ENCODE results near the gene ARID1B. TPM values are rescaled to one million over a fixed set of nuclear protein-coding genes. Genes with fewer than 3 reads are reported as not detected.

The ARID1B gene
- total RNA-seq, 1 experiment from 2014 or later = 24.2 TPM

- H4K20me1 ChIP-seq (ENCODE audit: low read length) = no peaks in the 10 kb centered on the region
- no peaks in the 10 kb centered on the region for H3K36me3 ChIP-seq (ENCODE audit: low read depth, low read length)
- H3F3A ChIP-seq (ENCODE audit: low read length, unreplicated experiment) = no peaks in the 10 kb centered on the region
- H3K9me2 ChIP-seq (replicated peaks; ENCODE audit: low read length) = no peaks in the 10 kb centered on the region
- H3K27ac ChIP-seq (ENCODE audit: low read length) = no peak overlapping the region
- H2AFZ ChIP-seq (ENCODE audit: low read length) = no peak overlapping the region
- CTCF ChIA-PET = no interaction called here
- H3K79me2 ChIP-seq (ENCODE audit: low read length) = no peaks in the 10 kb centered on the region
- intact Hi-C loops (cut with micrococcal nuclease) = no loop called here
- ATAC-seq = no peak
- no peak overlapping the region for H3K4me3 ChIP-seq (ENCODE audit: low read length)
- POLR2A ChIA-PET (ENCODE audit: unreplicated experiment) = no interaction called here
- no peaks in the 10 kb centered on the region for H3K4me1 ChIP-seq (ENCODE audit: insufficient read depth, low read length)
- BruUV-seq (replicated peaks) = no TSS peak
- H3K27me3 ChIP-seq (ENCODE audit: low read length) = no peaks in the 10 kb centered on the region
- no peak for TF ChIP-seq EZH2 (IDR thresholded peaks at IDR 0.05; ENCODE audit: low read length, unreplicated experiment)
- no peak for TF ChIP-seq EZH2phosphoT487 (IDR thresholded peaks at IDR 0.05; ENCODE audit: borderline replicate concordance, low read length)
- TF ChIP-seq CTCF (conservative IDR thresholded peaks at IDR 0.05; ENCODE audit: low read depth, low read length) = no peak
- no peaks in the 10 kb centered on the region for H3K9me3 ChIP-seq (ENCODE audit: low read length)
- H3K9ac ChIP-seq (ENCODE audit: low read length) = no peak overlapping the region
- no peak for DNase-seq
- H3K4me2 ChIP-seq (ENCODE audit: low read length) = no peak overlapping the region
Measured at GRCh38 chr6:157091856-157092460, 314.8 kb downstream of the ARID1B start.

- DNase-seq (no peak), ATAC-seq (no peak)
- ChIA-PET POLR2A (ENCODE audit: unreplicated experiment) (no interaction called here), CTCF (no interaction called here)
- Histone ChIP-seq H3K4me2 (ENCODE audit: low read length) (no peak overlapping the region), H3K9me3 (ENCODE audit: low read length) (no peaks in the 10 kb centered on the region), H3K4me1 (ENCODE audit: insufficient read depth, low read length) (no peaks in the 10 kb centered on the region), H3K27ac (ENCODE audit: low read length) (no peak overlapping the region), H3K36me3 (ENCODE audit: low read depth, low read length) (no peaks in the 10 kb centered on the region), H3K27me3 (ENCODE audit: low read length) (no peaks in the 10 kb centered on the region), H3K79me2 (ENCODE audit: low read length) (no peaks in the 10 kb centered on the region), H2AFZ (ENCODE audit: low read length) (no peak overlapping the region), H4K20me1 (ENCODE audit: low read length) (no peaks in the 10 kb centered on the region), H3K9ac (ENCODE audit: low read length) (no peak overlapping the region), H3K9me2 (replicated peaks; ENCODE audit: low read length) (no peaks in the 10 kb centered on the region), H3F3A (ENCODE audit: low read length, unreplicated experiment) (no peaks in the 10 kb centered on the region), H3K4me3 (ENCODE audit: low read length) (no peak overlapping the region)
- intact Hi-C loops (cut with micrococcal nuclease) = no loop called here
- BruUV-seq (replicated peaks) = no TSS peak
- TF ChIP-seq CTCF (conservative IDR thresholded peaks at IDR 0.05; ENCODE audit: low read depth, low read length) (no peak), EZH2 (IDR thresholded peaks at IDR 0.05; ENCODE audit: low read length, unreplicated experiment) (no peak), EZH2phosphoT487 (IDR thresholded peaks at IDR 0.05; ENCODE audit: borderline replicate concordance, low read length) (no peak)
Measured at GRCh38 chr6:157092736-157093135, 315.6 kb downstream of the ARID1B start.

GRCh38 chr6:157093536-157093935 lies 316.4 kb downstream of the ARID1B start:
- ChIA-PET CTCF (no interaction called here), POLR2A (ENCODE audit: unreplicated experiment) (no interaction called here)
- intact Hi-C loops (cut with micrococcal nuclease) = no loop called here

More at GRCh38 chr6:157093536-157093935, 316.4 kb downstream of the ARID1B start:
- H3K79me2 ChIP-seq (ENCODE audit: low read length) = no peaks in the 10 kb centered on the region
- no peaks in the 10 kb centered on the region for H3K4me1 ChIP-seq (ENCODE audit: insufficient read depth, low read length)
- DNase-seq = no peak
- no peaks in the 10 kb centered on the region for H3F3A ChIP-seq (ENCODE audit: low read length, unreplicated experiment)
- no TSS peak for BruUV-seq (replicated peaks)
- H3K27ac ChIP-seq (ENCODE audit: low read length) = no peak overlapping the region
- no peak for ATAC-seq
- H3K36me3 ChIP-seq (ENCODE audit: low read depth, low read length) = no peaks in the 10 kb centered on the region
- TF ChIP-seq CTCF (conservative IDR thresholded peaks at IDR 0.05; ENCODE audit: low read depth, low read length) (no peak), EZH2 (IDR thresholded peaks at IDR 0.05; ENCODE audit: low read length, unreplicated experiment) (no peak), EZH2phosphoT487 (IDR thresholded peaks at IDR 0.05; ENCODE audit: borderline replicate concordance, low read length) (no peak)
- no peaks in the 10 kb centered on the region for H3K27me3 ChIP-seq (ENCODE audit: low read length)
- H3K9me3 ChIP-seq (ENCODE audit: low read length) = no peaks in the 10 kb centered on the region
- no peak overlapping the region for H2AFZ ChIP-seq (ENCODE audit: low read length)
- H3K4me3 ChIP-seq (ENCODE audit: low read length) = no peak overlapping the region
- H3K9me2 ChIP-seq (replicated peaks; ENCODE audit: low read length) = no peaks in the 10 kb centered on the region
- H4K20me1 ChIP-seq (ENCODE audit: low read length) = no peaks in the 10 kb centered on the region
- H3K4me2 ChIP-seq (ENCODE audit: low read length) = no peak overlapping the region
- H3K9ac ChIP-seq (ENCODE audit: low read length) = no peak overlapping the region
